NOMO-1 treated with DMSO at 0.1 percent for 48 hours (cell line): ENCODE measurements around the gene GPC6.

Experiments
- DNase-seq: peaks from one replicate; lab custom pipeline; 2025; ENCODE audit not compliant: unreplicated experiment; lab: John Stamatoyannopoulos, UW

GPC6 gene

DNA sequence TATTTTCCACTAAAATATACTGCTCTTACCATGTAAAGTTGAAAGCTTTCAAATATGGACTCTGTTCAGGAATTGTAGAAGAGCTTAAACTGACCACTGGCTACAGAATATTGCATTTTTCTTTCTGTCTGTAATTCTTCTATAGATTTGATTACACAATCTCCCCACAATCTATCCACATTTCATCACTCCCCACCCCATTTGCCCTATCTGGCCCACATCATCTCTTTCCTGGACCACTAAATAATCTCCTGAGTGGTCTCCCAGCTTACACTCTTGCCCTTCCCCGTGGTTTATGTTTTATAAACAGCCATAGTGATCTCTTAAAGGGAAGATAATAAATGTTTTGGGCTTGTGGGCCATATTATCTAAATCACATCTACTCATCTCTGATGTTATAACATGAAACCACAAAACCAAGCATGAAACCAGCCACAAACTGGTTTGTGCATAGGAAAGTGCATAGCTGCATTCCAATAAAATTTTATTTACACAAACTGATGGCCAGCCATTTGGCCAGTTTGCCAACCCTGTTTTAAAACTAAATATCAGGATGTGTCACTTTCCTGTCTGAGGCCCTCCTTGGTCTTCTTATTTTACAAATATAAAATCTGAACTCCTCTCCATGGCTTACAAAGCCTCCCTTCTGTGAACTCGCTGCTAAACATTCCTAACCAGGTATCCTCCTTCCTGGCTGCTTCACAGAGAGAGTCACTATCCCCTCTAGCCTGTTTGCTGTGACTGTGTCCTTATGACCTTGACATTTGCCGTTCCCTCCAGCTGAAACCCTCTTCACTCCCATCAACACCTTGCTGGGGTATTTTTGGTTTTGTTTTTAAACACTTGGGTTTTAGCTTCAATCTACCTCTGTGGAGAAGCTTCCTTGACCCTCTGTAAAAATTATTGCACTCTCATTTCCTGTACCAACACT is 500.9 kb downstream of the GPC6 start:
- no peak for DNase-seq

DNA sequence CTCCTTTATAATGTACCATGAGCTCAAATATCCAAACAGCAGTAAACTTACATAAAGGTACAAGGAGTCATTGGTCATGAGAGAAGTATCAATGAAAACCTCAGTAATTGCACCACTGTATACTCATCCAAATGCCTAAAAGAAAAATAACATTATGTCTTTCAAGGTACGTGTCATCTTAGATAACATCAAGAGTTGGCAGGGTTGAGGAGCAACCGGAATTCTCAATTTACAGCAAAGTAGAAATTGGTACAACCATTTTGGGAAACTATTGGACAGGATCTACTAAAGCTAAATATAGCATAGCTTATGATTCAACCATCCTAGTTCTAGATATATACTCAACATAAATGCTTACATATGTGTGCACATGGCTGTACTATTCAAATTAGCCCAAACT is 502.8 kb downstream of the GPC6 start:
- DNase-seq, result no peak

DNA sequence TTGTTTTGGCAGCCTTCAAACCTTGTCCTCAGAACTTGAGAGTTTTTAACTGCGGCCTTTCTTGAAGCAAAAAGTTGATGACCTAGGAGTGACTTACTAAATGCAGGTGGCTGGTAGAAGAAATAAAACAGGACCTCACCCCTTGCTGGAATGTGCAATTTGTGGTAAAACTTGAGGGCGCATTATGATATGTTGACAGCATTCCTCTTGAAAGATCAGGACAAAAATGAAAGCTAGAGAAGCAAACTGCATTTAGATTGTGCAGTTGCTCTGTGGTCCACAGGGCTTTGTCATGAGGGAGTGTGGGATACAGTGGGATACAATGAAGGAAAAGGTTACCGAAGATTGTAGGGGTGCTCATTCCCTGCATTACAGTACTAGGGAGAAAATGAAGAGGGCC is 504.2 kb downstream of the GPC6 start:
- DNase-seq, result no peak

DNA sequence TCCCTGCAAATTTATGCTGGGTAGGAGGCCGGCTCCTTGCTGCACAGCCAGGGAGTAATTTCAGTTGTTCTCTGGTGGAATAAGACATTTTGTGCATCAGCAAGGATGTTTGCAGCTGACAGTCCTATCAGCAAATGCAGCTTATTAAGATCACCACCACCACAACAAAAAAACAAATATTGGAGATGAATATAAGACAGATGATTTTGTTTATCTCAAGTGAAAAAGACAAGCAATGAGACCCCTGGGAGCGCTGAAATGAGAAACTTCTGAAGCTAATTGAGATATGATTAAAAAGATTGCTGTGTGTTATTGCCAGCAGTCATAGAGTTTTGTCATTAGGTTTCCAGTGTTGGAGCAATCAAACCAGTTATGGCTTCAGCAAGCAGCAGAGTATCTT is 505.6 kb downstream of the GPC6 start:
- no peak for DNase-seq

DNA sequence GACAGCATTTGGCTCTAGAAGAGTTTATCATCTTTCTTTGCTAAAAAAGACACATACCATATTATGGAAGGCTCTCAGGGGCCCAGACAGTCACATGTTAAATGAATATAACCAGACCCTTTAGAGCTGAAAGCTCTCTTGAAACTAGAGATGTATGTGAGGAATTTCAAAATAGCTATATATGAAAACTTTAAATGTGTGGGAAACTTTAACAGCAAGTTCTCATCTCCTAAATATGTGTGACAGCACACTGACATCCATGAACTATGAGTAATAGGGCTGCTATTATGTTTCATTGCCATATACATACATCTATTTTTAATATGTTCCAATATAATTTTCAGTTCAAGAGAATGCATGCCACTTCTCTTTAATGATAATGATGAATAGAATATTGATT is 509.5 kb downstream of the GPC6 start:
- no peak for DNase-seq

DNA sequence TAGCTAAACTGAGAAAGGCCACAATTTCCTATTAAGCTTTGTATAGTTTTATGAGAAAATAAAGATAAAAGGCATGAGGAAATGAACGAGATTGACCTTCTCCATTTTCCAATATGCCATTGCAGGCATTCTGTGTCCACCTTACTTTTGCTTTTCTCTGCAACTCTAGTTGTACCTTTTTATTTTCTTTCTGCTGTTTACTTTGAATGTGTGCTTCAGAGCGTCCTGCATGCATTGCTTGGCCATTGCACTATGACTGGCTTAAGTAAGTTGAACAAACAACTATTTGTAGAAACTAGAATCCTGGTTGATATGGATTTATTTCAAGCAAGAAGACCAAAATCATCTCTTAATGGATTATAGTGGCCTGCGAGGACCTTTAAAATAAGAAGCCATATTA is 510.3 kb downstream of the GPC6 start:
- no peak for DNase-seq

DNA sequence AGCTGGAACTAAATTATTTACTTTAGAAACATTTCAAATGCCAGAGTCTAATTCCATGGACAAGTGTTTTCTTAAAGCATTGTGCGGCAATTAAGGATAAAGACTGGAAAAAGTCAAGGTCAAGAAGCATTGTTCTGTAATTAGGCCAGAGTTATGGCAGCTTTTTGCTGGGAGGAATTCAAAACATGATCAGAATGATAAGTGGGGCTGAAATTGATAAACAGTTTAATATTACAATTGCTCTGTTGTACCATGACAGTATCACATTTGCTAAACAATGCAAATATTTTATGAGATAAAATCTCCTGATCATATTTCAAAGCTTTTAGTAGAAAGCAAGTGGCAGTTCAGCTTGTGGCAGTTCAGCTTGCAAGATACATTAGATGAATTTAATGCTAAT is 513.7 kb downstream of the GPC6 start:
- no peak for DNase-seq

DNA sequence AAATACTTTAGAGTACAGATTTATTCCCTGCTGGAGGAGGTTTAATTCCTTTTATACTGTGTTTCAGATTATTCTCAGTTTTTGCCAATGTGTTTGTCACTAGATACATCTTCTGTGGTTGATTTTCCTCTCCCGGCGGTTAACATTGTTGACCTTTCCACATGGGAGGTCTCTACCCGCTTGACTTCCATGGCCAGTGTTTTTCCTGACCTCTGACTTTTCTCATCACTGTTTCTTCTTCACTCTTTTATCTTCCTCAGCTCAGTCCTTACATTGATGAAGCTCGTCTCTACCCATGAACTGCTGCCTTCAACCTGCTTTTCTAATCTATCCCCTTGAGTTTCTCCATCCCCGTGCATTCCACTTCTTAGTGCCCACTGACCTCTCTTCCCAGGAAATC is 517.4 kb downstream of the GPC6 start:
- no peak for DNase-seq

DNA sequence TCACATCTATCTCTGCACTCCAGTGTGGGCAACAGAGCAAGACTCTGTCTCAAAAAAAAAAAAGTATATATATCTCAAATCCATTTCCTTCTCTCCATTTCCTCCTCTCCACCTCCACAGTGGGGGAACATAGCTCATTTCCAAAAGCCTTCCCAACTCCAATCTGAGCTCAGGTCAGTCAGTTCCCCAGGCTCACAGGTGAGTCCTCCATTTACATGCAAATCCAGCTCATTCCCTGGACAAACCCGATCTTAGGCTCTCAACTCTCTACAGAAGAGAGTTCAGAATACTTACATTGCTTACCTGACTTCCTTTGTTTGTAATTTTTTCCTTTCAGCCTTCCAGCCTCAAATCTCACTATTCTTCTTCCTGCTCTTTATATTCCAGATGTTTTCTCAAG is 518.3 kb downstream of the GPC6 start:
- no peak for DNase-seq

DNA sequence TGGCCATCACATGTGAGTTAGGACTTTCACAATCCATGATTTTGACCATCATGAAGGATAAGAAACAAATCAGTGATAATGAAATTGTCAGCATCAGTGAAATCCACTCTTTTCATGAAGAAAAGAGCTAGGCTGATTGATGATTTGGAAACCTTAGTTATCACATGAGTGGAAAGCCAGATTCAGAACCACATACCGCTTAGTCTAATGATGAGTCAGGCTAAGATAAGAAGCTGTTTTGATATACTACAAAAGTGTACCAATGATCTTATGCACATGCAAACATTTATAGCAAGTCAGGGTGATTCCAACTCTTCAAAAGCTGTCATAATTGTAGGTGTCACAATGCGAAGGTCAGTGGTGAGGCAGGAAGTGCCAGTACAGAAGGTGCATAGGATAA is 519.3 kb downstream of the GPC6 start:
- no peak for DNase-seq

DNA sequence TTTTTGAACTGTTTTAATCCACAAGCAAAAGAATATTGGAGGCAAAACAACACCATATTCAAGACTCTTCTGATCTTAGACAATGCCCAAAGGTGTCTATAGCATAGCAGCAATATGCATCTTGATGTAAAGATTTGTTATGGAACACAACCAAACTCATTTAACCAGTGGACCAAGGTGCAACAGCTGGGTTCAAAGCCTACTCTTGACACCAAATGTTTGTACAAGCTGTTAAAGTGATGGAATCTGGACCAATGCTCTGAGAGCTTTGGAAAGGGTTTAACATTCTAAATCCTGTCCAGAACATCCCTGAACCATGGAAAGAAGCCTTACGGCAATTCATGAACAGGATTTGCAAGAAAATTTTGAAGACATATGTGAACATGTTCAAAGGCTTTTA is 520.0 kb downstream of the GPC6 start:
- no peak for DNase-seq

DNA sequence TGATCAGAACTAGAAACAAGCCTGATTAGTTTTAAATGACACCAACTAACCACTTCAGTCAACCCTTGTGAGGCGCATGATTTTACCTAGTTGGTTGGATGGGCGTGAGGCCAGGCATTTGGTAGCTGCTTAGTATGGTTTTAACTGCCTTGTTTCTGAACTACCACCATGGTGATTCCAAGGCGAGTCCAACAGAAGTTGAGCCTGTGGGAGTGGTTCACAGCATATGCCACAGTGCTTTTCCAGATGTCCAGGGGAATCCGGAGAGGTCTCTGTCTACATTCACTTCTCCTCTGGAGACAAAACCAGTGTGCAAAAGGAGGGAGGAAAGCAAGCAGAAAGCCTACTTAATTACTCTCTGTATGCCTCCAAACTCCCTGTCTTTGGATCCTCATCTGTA is 524.1 kb downstream of the GPC6 start:
- no peak for DNase-seq

DNA sequence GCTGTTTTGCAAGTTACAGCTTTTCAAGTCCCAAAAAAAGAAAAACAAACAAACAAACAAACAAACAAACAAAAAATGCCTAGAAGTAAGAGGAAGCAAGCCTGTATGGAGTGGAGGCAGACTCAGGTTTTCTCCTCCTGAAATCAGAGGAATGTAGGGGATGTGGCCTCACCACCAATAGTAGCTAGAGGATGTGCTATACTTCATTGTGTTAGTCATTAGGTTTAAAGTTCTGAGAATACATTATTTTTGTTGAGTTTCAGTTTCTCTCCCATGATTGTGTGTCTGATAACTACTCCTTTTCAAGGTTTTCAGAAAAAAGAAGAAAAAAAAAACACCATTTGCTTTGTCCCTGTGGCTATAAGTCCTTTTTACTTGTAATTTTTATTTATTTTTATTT is 524.5 kb downstream of the GPC6 start:
- DNase-seq, result no peak

DNA sequence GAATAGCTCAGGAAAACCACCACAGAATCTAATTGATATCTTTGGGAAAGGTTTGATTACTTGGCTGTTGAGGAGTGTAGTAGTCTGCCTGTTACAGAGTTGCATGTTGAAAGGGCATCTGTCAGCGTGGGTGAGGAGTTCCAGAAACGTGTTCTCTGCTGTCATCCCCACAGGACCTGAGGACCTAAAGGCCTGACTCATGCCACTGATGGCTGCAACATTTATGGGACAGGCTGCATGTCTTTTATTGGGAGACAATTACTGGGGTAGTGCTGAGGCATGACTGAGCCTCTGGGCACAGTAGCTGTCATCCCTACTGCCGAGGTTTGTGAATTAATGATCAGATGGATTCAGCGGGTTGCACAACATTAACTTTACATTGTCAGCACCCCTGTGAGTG is 525.9 kb downstream of the GPC6 start:
- DNase-seq, result no peak

DNA sequence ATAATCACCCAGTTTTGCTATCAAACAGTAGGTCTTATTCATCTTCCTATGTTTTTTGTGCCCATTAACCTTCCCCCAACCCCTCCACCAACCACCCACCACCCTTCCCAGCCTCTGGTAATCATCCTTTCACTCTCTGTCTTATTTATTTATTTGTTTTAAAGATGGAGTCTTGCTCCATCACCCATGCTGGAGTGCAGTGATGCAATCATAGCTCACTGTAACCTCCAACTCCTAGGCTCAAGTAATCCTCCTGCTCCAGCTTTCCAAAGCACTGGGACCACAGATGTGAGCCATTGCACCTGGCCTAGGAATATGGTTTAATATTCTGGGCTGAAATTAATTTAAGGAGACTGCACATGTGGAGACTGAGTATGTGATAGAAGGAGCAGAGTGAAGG is 527.0 kb downstream of the GPC6 start:
- DNase-seq, result no peak

DNA sequence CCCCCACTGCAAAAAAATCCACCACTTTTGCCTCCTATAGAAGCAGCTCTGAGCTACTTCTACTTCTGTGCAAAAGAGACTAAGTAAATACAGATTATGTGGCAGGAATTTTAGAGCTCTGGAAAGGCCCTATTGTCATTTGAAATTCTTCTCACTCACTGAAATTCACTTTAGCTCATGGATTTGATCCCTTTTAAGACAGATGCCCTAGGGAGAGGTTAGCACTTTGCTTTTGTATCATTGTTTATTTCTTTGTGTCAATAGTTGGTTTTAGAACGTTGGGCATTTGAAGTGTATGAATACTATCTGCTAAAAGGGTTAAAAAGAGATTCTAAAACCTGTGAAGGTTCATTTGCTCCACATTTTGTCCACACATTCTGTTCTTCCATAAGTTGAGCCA is 528.7 kb downstream of the GPC6 start:
- no peak for DNase-seq

DNA sequence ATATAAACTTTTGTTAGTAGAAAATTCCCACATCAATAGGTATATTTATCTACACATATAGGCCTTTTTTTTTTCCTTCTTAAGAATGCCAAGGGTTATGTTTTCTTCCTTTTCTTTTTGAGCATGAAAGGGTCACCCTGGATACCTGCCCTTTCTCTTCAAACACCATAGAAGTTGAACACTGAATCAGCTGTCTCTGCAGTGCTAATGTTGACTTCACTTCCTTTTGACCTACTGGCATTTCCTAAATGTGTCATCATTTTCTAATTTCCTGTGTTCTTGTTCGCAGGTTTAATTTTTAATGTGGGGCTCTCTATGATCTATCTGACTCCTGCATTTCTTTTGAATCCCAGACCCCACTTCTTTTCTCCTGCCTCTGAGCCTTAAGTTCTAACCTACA is 532.0 kb downstream of the GPC6 start:
- no peak for DNase-seq

DNA sequence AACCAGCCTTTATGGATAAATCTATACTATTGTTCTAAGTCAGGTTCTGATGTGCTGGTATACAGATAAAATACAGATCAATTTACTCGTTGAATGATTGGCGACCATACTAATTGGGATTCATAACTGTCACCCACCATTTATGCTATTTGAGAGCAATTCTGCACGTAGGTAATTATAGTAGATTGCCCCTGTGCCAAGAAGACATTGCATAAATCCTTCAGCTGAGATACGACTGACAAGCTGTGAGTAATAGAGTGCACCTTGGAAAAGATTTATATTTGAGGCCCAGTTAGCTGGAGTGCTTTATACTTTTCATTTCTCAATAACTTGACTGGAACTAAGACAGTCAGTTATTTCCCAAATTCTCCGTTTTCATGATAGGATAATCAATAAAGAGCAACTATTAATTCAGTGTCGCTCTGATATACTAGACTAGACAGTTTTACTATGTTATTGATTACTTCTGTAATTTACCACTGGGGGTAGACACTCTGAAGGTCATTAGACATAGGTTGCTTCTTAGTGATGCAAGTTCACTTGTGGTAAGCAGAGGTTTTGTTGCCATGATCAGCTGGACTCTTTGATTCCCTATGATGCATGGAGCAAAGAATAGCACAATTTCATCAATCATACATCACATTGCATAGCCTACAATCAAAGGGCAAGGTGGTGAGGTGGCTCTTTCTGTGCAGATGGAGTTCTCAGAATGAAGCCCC is 536.3 kb downstream of the GPC6 start:
- DNase-seq, result no peak

DNA sequence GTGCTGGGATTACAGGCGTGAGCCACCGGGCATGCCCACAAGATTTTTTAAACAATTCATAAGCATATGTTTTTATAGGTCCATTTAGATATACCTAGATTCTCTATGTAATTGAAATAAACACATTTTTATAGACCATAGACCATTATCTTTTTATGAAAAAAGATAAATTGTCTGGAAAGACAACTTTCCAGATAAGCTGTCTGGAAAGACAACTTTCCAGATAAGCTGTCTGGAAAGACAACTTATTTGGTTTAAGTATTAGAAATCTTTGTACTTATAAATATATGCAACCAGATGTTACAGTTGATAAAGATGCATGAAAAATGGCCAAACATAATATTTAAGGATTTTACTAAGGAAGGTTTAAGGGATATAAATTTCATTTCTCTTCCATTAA is 538.5 kb downstream of the GPC6 start:
- DNase-seq, result no peak

DNA sequence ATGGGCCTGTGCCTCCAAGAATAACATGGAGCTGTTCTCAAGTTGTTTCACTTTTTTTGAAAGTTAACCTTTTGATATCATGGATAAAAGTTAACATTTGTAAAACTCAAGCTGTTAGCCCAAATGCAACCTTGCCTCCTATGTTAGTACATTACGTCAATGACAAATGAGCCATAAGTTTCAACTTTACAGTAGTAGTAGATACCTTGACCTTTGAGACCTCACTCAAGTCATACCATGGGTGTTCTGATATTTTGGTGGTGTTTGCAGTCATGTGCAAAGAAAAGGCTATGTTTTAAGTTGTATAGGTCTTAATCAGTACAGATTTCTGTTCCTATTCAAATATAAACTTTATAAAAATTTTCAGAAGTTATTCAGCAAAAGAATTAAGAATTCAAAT is 539.2 kb downstream of the GPC6 start:
- no peak for DNase-seq

DNA sequence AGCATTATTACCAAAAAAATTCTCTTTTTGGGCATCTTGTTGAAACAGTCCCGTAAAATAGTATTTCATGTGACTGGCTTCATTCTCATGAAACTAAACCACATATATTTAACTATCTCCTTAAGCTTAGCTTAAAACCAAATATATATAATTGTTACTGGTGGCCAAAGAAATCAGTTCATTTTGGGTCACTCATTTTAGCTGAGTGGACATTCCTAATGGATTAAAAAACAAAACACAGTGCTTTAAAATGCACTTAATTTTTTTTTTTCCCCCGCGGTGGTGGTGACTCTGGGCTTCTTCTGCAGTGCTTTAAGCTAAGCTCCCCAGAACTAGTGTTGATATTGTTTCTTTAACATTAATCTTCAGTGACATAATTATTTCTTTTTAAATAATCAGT is 540.1 kb downstream of the GPC6 start:
- no peak for DNase-seq

DNA sequence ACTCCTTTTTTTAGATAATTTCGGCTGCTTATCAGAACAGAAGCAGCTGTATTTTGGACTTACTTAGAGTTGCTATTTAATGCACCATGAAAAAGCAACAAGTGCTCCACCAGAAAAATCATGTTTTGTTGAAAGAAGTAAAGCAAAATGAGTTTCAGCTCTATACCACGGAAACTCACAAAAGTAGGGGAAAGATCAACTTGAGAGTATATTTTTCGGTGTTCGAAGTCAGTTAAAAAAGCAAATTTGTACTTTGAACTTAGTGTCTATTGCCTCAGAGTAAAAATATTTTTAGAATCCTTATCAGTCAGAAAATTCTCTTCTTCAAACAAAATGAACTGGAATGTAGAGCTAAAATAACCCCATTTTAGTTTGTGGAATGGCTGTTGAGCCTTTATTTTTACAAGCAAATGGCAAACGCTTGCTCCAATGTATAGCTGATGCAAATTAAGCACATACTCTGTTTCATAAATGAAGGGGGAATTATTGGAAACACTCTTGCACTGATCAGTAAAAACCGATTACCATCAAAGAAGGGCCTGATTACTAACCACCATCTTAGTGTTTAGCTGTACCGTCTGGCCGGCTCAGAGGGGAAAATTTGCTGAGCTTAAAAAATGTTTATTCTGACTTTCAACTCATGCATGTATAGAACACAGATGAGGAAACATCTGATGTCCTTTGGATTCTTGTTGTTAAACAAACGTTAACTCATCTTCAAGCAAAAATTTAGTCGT is 540.7 kb downstream of the GPC6 start:
- no peak for DNase-seq
